ENCODE data around the gene GRB7. TPM values are rescaled to one million over a fixed set of nuclear protein-coding genes. Genes with fewer than 3 reads are reported as not detected.
A peak's percentile ranks its signal among the peaks of the same experiment; 100 is the strongest.

The GRB7 gene
- total and polyA plus RNA-seq, 9 of the 15 experiments (the other 6 are each of a cell fraction or from before 2014, with no cell fraction given), result 0.04 to 6.2 (median 2.2) TPM

GRCh38 chr17:39705786-39706348 lies 31.9 kb upstream of the GRB7 start:
- no peak for ATAC-seq
- Histone ChIP-seq H3K4me2 (ENCODE audit: insufficient read depth, low read length) (no peak overlapping the region), H3K9ac (ENCODE audit: insufficient read depth in 1 of 2, low read depth in 2 of 2, low read length in 2 of 2) (peak overlapping the region in 1 of 2 experiments; percentile 59; a peak in 2 of 4 replicates), H3K36me3 (ENCODE audit: control insufficient read depth, insufficient read depth, low read length) (no peaks in the 10 kb centered on the region), H3K79me2 (ENCODE audit: control insufficient read depth, insufficient read depth, low read length) (no peaks in the 10 kb centered on the region), H3K27me3 (ENCODE audit: control insufficient read depth in 2 of 2, insufficient read depth in 2 of 2, low read length in 2 of 2) (peaks cover 0 to 5% of the 10 kb centered on the region in 2 experiments; a peak in 1 of 5 replicates), H3K27ac (ENCODE audit: extremely low read depth, low read depth, low read length) (no peak overlapping the region), H4K20me1 (replicated peaks; ENCODE audit: control insufficient read depth, insufficient read depth, low read length) (no peaks in the 10 kb centered on the region; the same call in 1 of the 2 replicates), H3K9me1 (ENCODE audit: control insufficient read depth, insufficient read depth, low read length) (no peaks in the 10 kb centered on the region), H3K4me3 (no peak overlapping the region), H3K9me3 (replicated peaks; ENCODE audit: control insufficient read depth, insufficient read depth, low read depth, low read length) (no peaks in the 10 kb centered on the region), H2AFZ (ENCODE audit: low read depth, low read length) (no peak overlapping the region), H3K4me1 (replicated peaks in 1 of 2; ENCODE audit: control insufficient read depth in 2 of 2, insufficient read depth in 2 of 2, low read length in 2 of 2) (peaks cover 0 to 25% of the 10 kb centered on the region in 2 experiments; a peak in 3 of 5 replicates)
- no TSS peak for BruUV-seq (replicated peaks)
- 52% methylated on average over 11 of the region's 12 CpGs for WGBS (ENCODE audit: insufficient coverage, low coverage, missing lambda C conversion rate)
- DNase-seq (ENCODE audit: extremely low read depth in 1 of 4, low spot score in 3 of 4), result no peak
- ChIA-PET CTCF (ENCODE audit: low intra/inter-chr PET ratio) (no interaction called here), POLR2A (interaction anchor here (0.7 to 1.6 kb wide), 3 partner anchors 11 to 24 kb away, joined by 4 to 5 read pairs (median 4); partner anchors contain the start of genes MIEN1 and PGAP3)
- in situ Hi-C loops (cut with MboI) (no loop called here), intact Hi-C loops (cut with micrococcal nuclease) (no loop called here)
- FAIRE-seq, result no peak
- TF ChIP-seq ZBTB12 (CRISPR knock-in tag; IDR thresholded peaks at IDR 0.05) (no peak), CHAMP1 (IDR thresholded peaks at IDR 0.05) (no peak), POLR2H (tag; IDR thresholded peaks at IDR 0.05; ENCODE audit: low read depth) (no peak), NFRKB (IDR thresholded peaks at IDR 0.05; ENCODE audit: low read depth) (no peak), ZNF282 (CRISPR knock-in tag; IDR thresholded peaks at IDR 0.05) (no peak), ZBED1 (IDR thresholded peaks at IDR 0.05) (no peak), EP400 (IDR thresholded peaks at IDR 0.05) (no peak), ZNF311 (CRISPR knock-in tag; IDR thresholded peaks at IDR 0.05) (no peak), JUND (IDR thresholded peaks at IDR 0.05; ENCODE audit: borderline replicate concordance, low read depth, low read length) (no peak), JUND (tag; IDR thresholded peaks at IDR 0.05; ENCODE audit: borderline replicate concordance, low read depth, low read length) (no peak), HCFC1 (IDR thresholded peaks at IDR 0.05; ENCODE audit: low read depth, low read length) (no peak), IRF9 (tag; IDR thresholded peaks at IDR 0.05) (no peak), SMARCC2 (IDR thresholded peaks at IDR 0.05; ENCODE audit: low read depth) (no peak), FOXP1 (CRISPR knock-in tag; IDR thresholded peaks at IDR 0.05) (no peak), GTF2F1 (IDR thresholded peaks at IDR 0.05; ENCODE audit: low read depth, low read length) (no peak), HDAC3 (IDR thresholded peaks at IDR 0.05; ENCODE audit: borderline replicate concordance, partially characterized antibody) (no peak)

All from K562 (cell line).